Iris pigment epithelial cell (primary cell): ENCODE data around the gene P2RY2.

Source experiments
- DNase-seq: peaks from one replicate; pipeline ENCODE4 v3.0.0-alpha.2; 2011; ENCODE audit warnings: low read depth

The P2RY2 gene

GRCh38 chr11:73283276-73284000, 65.4 kb downstream of the P2RY2 start:
- no peak for DNase-seq

- DNase-seq, result no peak
These were observed 66.0 kb downstream of the P2RY2 start for GRCh38 chr11:73284106-73284505.

- no peak for DNase-seq
These were observed 67.6 kb downstream of the P2RY2 start for GRCh38 chr11:73285721-73286120.
